Cardiac septum (tissue), 1 donor: ENCODE results near the gene SLC12A1. TPM values are rescaled to one million over a fixed set of nuclear protein-coding genes. Genes with fewer than 3 reads are reported as not detected.

Experiments
- DNase-seq: peaks from one replicate; pipeline ENCODE4 v3.0.0-alpha.2; 2020; ENCODE audit warnings: low spot score
- intact Hi-C: fragments of 100-400 bp; cut with DNase I; formaldehyde crosslinking; loops from one replicate; pipeline ENCODE4 v1.14.0; 2022
- total RNA-seq: library from RNA; stranded (reverse); fragmentation: NEBNext Ultra II Directional; extraction: Animal tissue kit (Norgen Biotek cat#: 25700); gene quantifications from one replicate; pipeline ENCODE4 v1.2.1, GENCODE V29; 2021
- donor health status: DM: no; HTN: no; CAD: no.

Gene SLC12A1
- total RNA-seq, 1 donor from 2014 or later: not detected

GRCh38 chr15:48334260-48334659 lies 128.2 kb downstream of the SLC12A1 start:
- intact Hi-C loops: no loop called here
- DNase-seq: no peak

DNA sequence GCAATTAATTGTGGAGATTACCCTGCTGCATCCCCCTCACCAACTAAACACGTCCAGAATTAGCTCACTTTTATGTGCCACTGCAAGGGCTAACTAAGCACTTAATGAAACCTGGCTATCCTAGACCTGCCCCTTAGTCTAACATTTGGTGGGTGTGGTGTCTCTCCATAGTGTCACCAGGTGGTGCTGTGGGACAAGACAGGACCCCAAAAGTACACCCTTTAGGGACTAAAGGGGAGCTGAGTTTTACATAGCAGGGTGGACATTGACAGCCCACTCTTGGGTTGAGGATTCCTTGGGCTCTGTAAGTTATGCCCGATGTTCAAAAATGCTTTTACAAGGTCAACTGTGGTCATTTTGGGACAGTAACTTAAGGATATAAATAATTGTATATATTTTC lies 130.8 kb downstream of the SLC12A1 start:
- DNase-seq: no peak
- intact Hi-C loops: no loop called here

GRCh38 chr15:48337607-48338006 lies 131.5 kb downstream of the SLC12A1 start:
- intact Hi-C loops: no loop called here
- no peak for DNase-seq

DNA sequence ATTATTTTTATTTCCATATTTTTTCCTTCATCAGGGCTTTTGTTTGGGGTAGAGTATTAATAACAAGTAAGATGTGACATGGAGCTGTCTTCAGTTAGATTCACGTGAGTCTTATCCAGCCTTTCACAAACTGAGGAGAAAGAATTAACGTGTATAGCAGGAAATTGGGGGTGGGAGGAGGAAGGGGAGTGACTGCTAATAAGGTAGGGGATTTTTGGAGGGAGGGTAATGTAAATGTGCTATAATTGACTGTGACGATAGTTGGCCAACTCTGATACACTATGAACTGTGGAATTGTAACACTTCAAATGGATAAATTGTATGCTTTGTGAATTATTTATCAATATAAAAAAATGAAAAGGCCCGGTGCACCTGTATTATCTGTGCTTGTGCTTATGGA lies 134.0 kb downstream of the SLC12A1 start:
- intact Hi-C loops: no loop called here
- no peak for DNase-seq

GRCh38 chr15:48343865-48344264 lies 137.8 kb downstream of the SLC12A1 start:
- intact Hi-C loops: no loop called here
- DNase-seq: no peak

- no peak for DNase-seq
- intact Hi-C loops: no loop called here
Observed at GRCh38 chr15:48345516-48345915, 139.4 kb downstream of the SLC12A1 start.

DNA sequence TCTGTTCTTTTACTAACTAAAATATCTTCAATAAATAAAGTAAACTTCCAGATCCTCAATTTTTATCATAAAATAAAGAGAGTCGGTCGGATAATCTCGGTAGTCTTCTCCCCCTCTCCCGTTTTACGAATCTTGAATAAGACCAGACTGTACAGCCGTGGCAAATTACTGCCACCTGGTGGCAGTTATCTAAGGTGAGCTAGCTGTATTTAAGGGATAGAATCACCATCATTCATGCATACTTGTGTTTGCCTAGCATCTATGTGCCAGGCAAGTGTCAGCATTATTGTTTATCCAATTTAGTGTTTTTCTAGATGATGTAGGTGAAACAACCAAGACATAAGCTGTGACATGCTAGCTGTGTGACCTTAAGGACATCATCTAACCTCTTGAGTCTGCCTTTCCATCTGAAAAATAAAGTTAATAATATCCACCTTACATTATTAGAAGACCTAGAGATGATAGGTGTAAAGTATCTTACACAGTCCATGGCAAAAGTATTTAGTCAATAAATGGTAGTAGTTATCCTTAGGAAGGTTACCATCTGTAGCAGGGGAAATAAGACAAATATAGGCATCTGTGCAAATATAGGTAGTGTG lies 146.5 kb downstream of the SLC12A1 start:
- DNase-seq: no peak
- intact Hi-C loops: loop anchor here (10.0 kb wide), 2 partner anchors 1158 to 1792 kb away; no protein-coding TSS in a partner anchor

Other genes with a start within 250 kb of the SLC12A1 start
- gene SLC24A5, start 85.3 kb upstream of the SLC12A1 start, total RNA-seq: not detected
- 25.5 TPM for gene MYEF2, start 28.0 kb upstream of the SLC12A1 start, total RNA-seq
- gene CTXN2, start 14.6 kb upstream of the SLC12A1 start, total RNA-seq: not detected
- 66.9 TPM for gene DUT, start 125.1 kb downstream of the SLC12A1 start, total RNA-seq